ENCODE data around the gene MGAT5B. TPM values are rescaled to one million over a fixed set of nuclear protein-coding genes. Genes with fewer than 3 reads are reported as not detected.

The MGAT5B gene
- total RNA-seq, 1 donor from 2014 or later = 4.8 TPM

- intact Hi-C loops (cut with micrococcal nuclease) = no loop called here
These were observed 11.1 kb downstream of the MGAT5B start for GRCh38 chr17:76879254-76879653.

- intact Hi-C loops (cut with micrococcal nuclease) = no loop called here
These were observed 11.5 kb downstream of the MGAT5B start for GRCh38 chr17:76879691-76880090.

- intact Hi-C loops (cut with micrococcal nuclease) = no loop called here
These were observed 12.1 kb downstream of the MGAT5B start for GRCh38 chr17:76880268-76880667.

GRCh38 chr17:76880971-76881370 lies 12.8 kb downstream of the MGAT5B start:
- intact Hi-C loops (cut with micrococcal nuclease) = no loop called here

- intact Hi-C loops (cut with micrococcal nuclease) = no loop called here
These were observed 13.2 kb downstream of the MGAT5B start for GRCh38 chr17:76881408-76881807.

- intact Hi-C loops (cut with micrococcal nuclease) = no loop called here
These were observed 13.8 kb downstream of the MGAT5B start for GRCh38 chr17:76881966-76882365.

GRCh38 chr17:76883744-76884525 lies 15.7 kb downstream of the MGAT5B start:
- intact Hi-C loops (cut with micrococcal nuclease) = no loop called here

GRCh38 chr17:76884995-76885893 lies 17.0 kb downstream of the MGAT5B start:
- intact Hi-C loops (cut with micrococcal nuclease) = no loop called here

- intact Hi-C loops (cut with micrococcal nuclease) = no loop called here
These were observed 17.7 kb downstream of the MGAT5B start for GRCh38 chr17:76885894-76886290.

- intact Hi-C loops (cut with micrococcal nuclease) = no loop called here
These were observed 18.2 kb downstream of the MGAT5B start for GRCh38 chr17:76886395-76886794.

- intact Hi-C loops (cut with micrococcal nuclease) = no loop called here
These were observed 19.6 kb downstream of the MGAT5B start for GRCh38 chr17:76887802-76888201.

- intact Hi-C loops (cut with micrococcal nuclease) = no loop called here
These were observed 20.5 kb downstream of the MGAT5B start for GRCh38 chr17:76888661-76889060.

- intact Hi-C loops (cut with micrococcal nuclease) = no loop called here
These were observed 21.1 kb downstream of the MGAT5B start for GRCh38 chr17:76889323-76889722.

- intact Hi-C loops (cut with micrococcal nuclease) = no loop called here
These were observed 24.1 kb downstream of the MGAT5B start for GRCh38 chr17:76892329-76892728.

GRCh38 chr17:76893623-76894334 lies 25.6 kb downstream of the MGAT5B start:
- intact Hi-C loops (cut with micrococcal nuclease) = no loop called here

- intact Hi-C loops (cut with micrococcal nuclease) = no loop called here
These were observed 26.6 kb downstream of the MGAT5B start for GRCh38 chr17:76894842-76895241.

GRCh38 chr17:76897023-76897422 lies 28.8 kb downstream of the MGAT5B start:
- intact Hi-C loops (cut with micrococcal nuclease) = no loop called here

- intact Hi-C loops (cut with micrococcal nuclease) = no loop called here
These were observed 31.2 kb downstream of the MGAT5B start for GRCh38 chr17:76899414-76899813.

- intact Hi-C loops (cut with micrococcal nuclease) = no loop called here
These were observed 32.5 kb downstream of the MGAT5B start for GRCh38 chr17:76900723-76901122.

- intact Hi-C loops (cut with micrococcal nuclease) = no loop called here
These were observed 33.5 kb downstream of the MGAT5B start for GRCh38 chr17:76901542-76902197.

GRCh38 chr17:76902476-76902875 lies 34.3 kb downstream of the MGAT5B start:
- intact Hi-C loops (cut with micrococcal nuclease) = no loop called here
